Mammary epithelial cell (primary cell): ENCODE data around the gene BEGAIN.

Experiments used
- EZH2 ChIP-seq: IDR thresholded peaks from 2 replicates; pipeline ENCODE4 v1.6.1; 2012; ENCODE audit warnings: low read length, inconsistent platforms, borderline replicate concordance
- TF ChIP-seq, protein P1 (sequence below), 2 donors: IDR thresholded peaks in 1 of 2; conservative IDR thresholded peaks in 1 of 2; 2 replicates each; pipeline ENCODE4 v1.5.1; 2011 to 2012; ENCODE audit warnings: inconsistent platforms in 2 of 2, low read length in 2 of 2, mild to moderate bottlenecking in 2 of 2, control low read depth in 1 of 2, low read depth in 1 of 2; ENCODE audit not compliant: insufficient read depth in 1 of 2; ENCODE audit errors: extremely low read depth in 1 of 2

GRCh38 chr14:100618318-100618693, 31.1 kb upstream of the BEGAIN start:
- TF ChIP-seq, protein P1, sequence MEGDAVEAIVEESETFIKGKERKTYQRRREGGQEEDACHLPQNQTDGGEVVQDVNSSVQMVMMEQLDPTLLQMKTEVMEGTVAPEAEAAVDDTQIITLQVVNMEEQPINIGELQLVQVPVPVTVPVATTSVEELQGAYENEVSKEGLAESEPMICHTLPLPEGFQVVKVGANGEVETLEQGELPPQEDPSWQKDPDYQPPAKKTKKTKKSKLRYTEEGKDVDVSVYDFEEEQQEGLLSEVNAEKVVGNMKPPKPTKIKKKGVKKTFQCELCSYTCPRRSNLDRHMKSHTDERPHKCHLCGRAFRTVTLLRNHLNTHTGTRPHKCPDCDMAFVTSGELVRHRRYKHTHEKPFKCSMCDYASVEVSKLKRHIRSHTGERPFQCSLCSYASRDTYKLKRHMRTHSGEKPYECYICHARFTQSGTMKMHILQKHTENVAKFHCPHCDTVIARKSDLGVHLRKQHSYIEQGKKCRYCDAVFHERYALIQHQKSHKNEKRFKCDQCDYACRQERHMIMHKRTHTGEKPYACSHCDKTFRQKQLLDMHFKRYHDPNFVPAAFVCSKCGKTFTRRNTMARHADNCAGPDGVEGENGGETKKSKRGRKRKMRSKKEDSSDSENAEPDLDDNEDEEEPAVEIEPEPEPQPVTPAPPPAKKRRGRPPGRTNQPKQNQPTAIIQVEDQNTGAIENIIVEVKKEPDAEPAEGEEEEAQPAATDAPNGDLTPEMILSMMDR (conservative IDR thresholded peaks at IDR 0.05 in 1 of 2, IDR thresholded peaks at IDR 0.05 in 1 of 2; ENCODE audit: extremely low read depth in 1 of 2, insufficient read depth in 1 of 2, low read depth in 1 of 2, low read length in 2 of 2): no peak
- no peak for TF ChIP-seq EZH2
